Endothelial cell of umbilical vein (primary cell): ENCODE results near the gene HTRA3. TPM values are rescaled to one million over a fixed set of nuclear protein-coding genes. Genes with fewer than 3 reads are reported as not detected.

Experiments used
- BruUV-seq: library from RNA; stranded (reverse); fragments of 400-500 nt; replicated peaks from 2 replicates; lab custom pipeline; 2021; lab: Mats Ljungman, UMichigan
- CTCF ChIA-PET: fragments of 300-600, 350-600 bp; sonication (Branson Sonifier 250); formaldehyde crosslinking; loops from one replicate; lab custom pipeline; 2021; ENCODE audit warnings: antibody characterized with exemption, inconsistent platforms; lab: Charles Lee
- POLR2A ChIA-PET: fragments of 300-600, 350-600 bp; sonication (Branson Sonifier 250); formaldehyde crosslinking; loops from one replicate; lab custom pipeline; 2021; ENCODE audit warnings: antibody characterized with exemption, inconsistent platforms; lab: Charles Lee
- DNase-seq: peaks from one replicate; pipeline ENCODE4 v3.0.0-alpha.2; 2011; ENCODE audit warnings: low read depth, low spot score
- FAIRE-seq: peaks from 2 replicates; lab custom pipeline; 2011; peaks lifted over from hg19 to GRCh38; lab: Jason Lieb, UNC
- H2AFZ ChIP-seq: 2 replicates; pipeline ENCODE4 v1.6.0; 2012; ENCODE audit warnings: low read depth, low read length, control low read depth, inconsistent platforms
- H3K27ac ChIP-seq: 2 replicates; pipeline ENCODE4 v1.5.1; 2011; ENCODE audit warnings: low read depth, mild to moderate bottlenecking, control low read depth, low read length, moderate library complexity; ENCODE audit not compliant: insufficient read depth
- H3K27me3 ChIP-seq, 2 experiments: 2 replicates each; pipeline versions ENCODE4 v1.6.0 to v1.6.1; 2011; ENCODE audit warnings: low read length in 2 of 2, mixed read lengths in 1 of 2; ENCODE audit not compliant: control insufficient read depth in 2 of 2, insufficient read depth in 2 of 2
- H3K36me3 ChIP-seq, 2 experiments: 2 replicates in 1 of 2; 3 replicates in 1 of 2; pipeline ENCODE4 v1.5.1; 2011; ENCODE audit warnings: low read length in 2 of 2, mild to moderate bottlenecking in 1 of 2, moderate library complexity in 1 of 2; ENCODE audit not compliant: control insufficient read depth in 2 of 2, insufficient read depth in 2 of 2; ENCODE audit errors: extremely low read depth in 1 of 2
- H3K4me1 ChIP-seq: 3 replicates; pipeline ENCODE4 v1.5.1; 2011; ENCODE audit warnings: mild to moderate bottlenecking, low read length; ENCODE audit not compliant: control insufficient read depth, insufficient read depth; ENCODE audit errors: extremely low read depth
- H3K4me2 ChIP-seq: 2 replicates; pipeline ENCODE4 v1.6.1; 2011; ENCODE audit warnings: low read length, control low read depth, mixed read lengths; ENCODE audit not compliant: insufficient read depth
- H3K4me3 ChIP-seq, 3 experiments: fragments of 200-600 bp in 1 of 3; sonication (generic), shearing (Covaris generic) in 1 of 3; replicated peaks in 1 of 3; 2 replicates each; pipeline ENCODE4 v1.5.1; 2011 to 2016; ENCODE audit warnings: control low read depth in 3 of 3, low read length in 3 of 3, mild to moderate bottlenecking in 2 of 3, inconsistent platforms in 1 of 3, low read depth in 1 of 3, moderate library complexity in 1 of 3; ENCODE audit not compliant: insufficient read depth in 1 of 3
- H3K79me2 ChIP-seq: 2 replicates; pipeline ENCODE4 v1.6.0; 2012; ENCODE audit warnings: low read length, inconsistent platforms; ENCODE audit not compliant: control insufficient read depth, insufficient read depth
- H3K9ac ChIP-seq: replicated peaks from 2 replicates; pipeline ENCODE3; 2011; ENCODE audit warnings: low read length, control low read depth; ENCODE audit not compliant: insufficient read depth; ENCODE audit errors: extremely low read depth
- H3K9me1 ChIP-seq: replicated peaks from 3 replicates; pipeline ENCODE4 v1.6.0; 2011; ENCODE audit warnings: mild to moderate bottlenecking, low read length; ENCODE audit not compliant: control insufficient read depth, insufficient read depth; ENCODE audit errors: extremely low read depth
- H3K9me3 ChIP-seq: replicated peaks from 2 replicates; pipeline ENCODE4 v1.5.1; 2012; ENCODE audit warnings: low read length, inconsistent platforms; ENCODE audit not compliant: control insufficient read depth, insufficient read depth
- H4K20me1 ChIP-seq: replicated peaks from 2 replicates; pipeline ENCODE3; 2011; ENCODE audit warnings: mild to moderate bottlenecking, low read length; ENCODE audit not compliant: control insufficient read depth, insufficient read depth; ENCODE audit errors: extremely low read depth
- EZH2 ChIP-seq: IDR thresholded peaks from 2 replicates; pipeline ENCODE4 v1.6.1; 2012; ENCODE audit warnings: borderline replicate concordance, low read depth, mild to moderate bottlenecking, moderate library complexity, low read length, inconsistent platforms; ENCODE audit not compliant: severe bottlenecking
- FOS ChIP-seq: IDR thresholded peaks from 2 replicates; pipeline ENCODE4 v1.6.1; 2011; ENCODE audit warnings: mild to moderate bottlenecking, low read length, moderate library complexity, borderline replicate concordance; ENCODE audit not compliant: insufficient read depth
- GATA2 ChIP-seq: IDR thresholded peaks from 2 replicates; pipeline ENCODE4 v1.7.0; 2011; ENCODE audit warnings: low read depth, mild to moderate bottlenecking, moderate library complexity, mixed read lengths, low read length; ENCODE audit not compliant: insufficient read length, insufficient read depth
- JUN ChIP-seq: IDR thresholded peaks from 2 replicates; pipeline ENCODE4 v1.6.1; 2011; ENCODE audit warnings: borderline replicate concordance, low read depth; ENCODE audit not compliant: insufficient read length, insufficient read depth
- MYC ChIP-seq: IDR thresholded peaks from one replicate; pipeline ENCODE4 v1.6.1; 2011; ENCODE audit warnings: mild to moderate bottlenecking, low read depth, low read length
- POLR2A ChIP-seq: IDR thresholded peaks from 2 replicates; pipeline ENCODE4 v1.6.1; 2012; ENCODE audit warnings: low read depth, mild to moderate bottlenecking, control low read depth, low read length
- POLR2AphosphoS5 ChIP-seq: IDR thresholded peaks from 2 replicates; pipeline ENCODE4 v1.6.1; 2012; ENCODE audit warnings: low read depth, mild to moderate bottlenecking, control low read depth, low read length, moderate library complexity; ENCODE audit not compliant: insufficient read depth
- dilution Hi-C: fragments of 300-500 bp; cut with MboI; formaldehyde crosslinking; loops from one replicate; pipeline ENCODE4 v1.15.0; 2019; ENCODE audit warnings: low sequenced_read_pairs; ENCODE audit not compliant: extremely low pct_ligation_motif_present
- intact Hi-C: fragments of 100-400 bp; cut with micrococcal nuclease; formaldehyde crosslinking; loops from one replicate; pipeline ENCODE4 v1.10.0; 2022
- polyA plus RNA-seq, 4 experiments: library from polyadenylated mRNA; depleted of rRNA in 3 of 4; stranded (reverse) in 3 of 4; unstranded in 1 of 4; fragments of >200 nt; gene quantifications; 2 replicates each; pipeline versions ENCODE4 v1.2.1 to v1.2.3, GENCODE V29; 2011 to 2012; ENCODE audit warnings: missing spikeins in 1 of 4
- total RNA-seq: library from RNA; stranded (reverse); gene quantifications from 2 replicates; pipeline ENCODE4 v1.2.3, GENCODE V29; 2021
- TF ChIP-seq, protein P1 (sequence below), 2 donors: IDR thresholded peaks; 1 replicate in 1 of 2; 2 replicates in 1 of 2; pipeline ENCODE4 v1.5.1; 2011; ENCODE audit warnings: low read length in 2 of 2, mild to moderate bottlenecking in 2 of 2, moderate library complexity in 2 of 2, control low read depth in 1 of 2, inconsistent platforms in 1 of 2, low read depth in 1 of 2; ENCODE audit not compliant: insufficient read depth in 1 of 2; ENCODE audit errors: extremely low read depth in 1 of 2
- TF ChIP-seq, protein P2 (sequence below): IDR thresholded peaks from 2 replicates; pipeline ENCODE4 v1.6.1; 2011; ENCODE audit not compliant: insufficient read depth, insufficient read length

The HTRA3 gene
- total and polyA plus RNA-seq, 2 donors (not counting 3 experiments of a cell fraction or from before 2014, with no cell fraction given): 9.0 to 12.0 TPM

DNA sequence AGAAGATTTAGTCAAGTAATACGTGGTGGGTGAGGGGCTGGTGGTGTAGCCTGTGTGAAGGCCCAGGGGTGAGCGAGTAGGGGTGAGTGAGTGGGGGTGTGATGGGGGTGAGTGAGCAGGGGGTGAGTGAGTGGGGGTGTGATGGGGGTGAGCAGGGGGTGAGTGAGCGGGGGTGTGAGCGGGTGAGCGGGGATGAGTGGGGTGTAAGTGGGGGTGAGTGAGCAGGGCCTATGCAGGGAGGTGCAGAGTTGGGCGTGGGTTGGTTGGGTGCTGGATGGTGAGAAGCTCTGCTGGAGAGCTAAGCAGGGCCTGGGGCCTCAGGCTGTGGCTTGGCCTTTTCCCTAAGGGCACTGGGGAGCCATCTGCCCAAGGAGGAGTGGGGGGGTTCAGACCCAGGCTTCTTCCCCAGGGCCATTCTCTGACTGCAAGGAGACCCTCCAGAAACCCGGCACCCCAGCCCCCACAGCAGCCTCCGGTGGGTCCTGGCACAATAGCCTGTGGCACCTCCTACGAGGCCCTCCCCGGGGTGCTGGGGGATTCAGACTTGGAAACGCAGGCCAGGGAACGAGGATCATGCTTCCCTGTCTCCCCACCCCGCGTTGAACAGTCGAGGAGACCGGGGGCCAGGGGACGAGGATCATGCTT lies 40.1 kb upstream of the HTRA3 start:
- no peaks in the 10 kb centered on the region for H3K9me3 ChIP-seq
- no peak overlapping the region for H3K27ac ChIP-seq
- no peak overlapping the region for H3K9ac ChIP-seq
- FAIRE-seq (no peak), DNase-seq (no peak)
- intact Hi-C loops (no loop called here), dilution Hi-C loops (no loop called here)
- CTCF ChIA-PET: interaction anchor here (1.7 to 3.2 kb wide), 3 partner anchors 13 to 173 kb away, joined by 6 to 25 read pairs (median 9); no protein-coding TSS in a partner anchor
- peaks cover 12% of the 10 kb centered on the region for H3K79me2 ChIP-seq
- no peak overlapping the region for H2AFZ ChIP-seq
- H3K4me1 ChIP-seq: peaks cover 6% of the 10 kb centered on the region
- TF ChIP-seq, protein P1, sequence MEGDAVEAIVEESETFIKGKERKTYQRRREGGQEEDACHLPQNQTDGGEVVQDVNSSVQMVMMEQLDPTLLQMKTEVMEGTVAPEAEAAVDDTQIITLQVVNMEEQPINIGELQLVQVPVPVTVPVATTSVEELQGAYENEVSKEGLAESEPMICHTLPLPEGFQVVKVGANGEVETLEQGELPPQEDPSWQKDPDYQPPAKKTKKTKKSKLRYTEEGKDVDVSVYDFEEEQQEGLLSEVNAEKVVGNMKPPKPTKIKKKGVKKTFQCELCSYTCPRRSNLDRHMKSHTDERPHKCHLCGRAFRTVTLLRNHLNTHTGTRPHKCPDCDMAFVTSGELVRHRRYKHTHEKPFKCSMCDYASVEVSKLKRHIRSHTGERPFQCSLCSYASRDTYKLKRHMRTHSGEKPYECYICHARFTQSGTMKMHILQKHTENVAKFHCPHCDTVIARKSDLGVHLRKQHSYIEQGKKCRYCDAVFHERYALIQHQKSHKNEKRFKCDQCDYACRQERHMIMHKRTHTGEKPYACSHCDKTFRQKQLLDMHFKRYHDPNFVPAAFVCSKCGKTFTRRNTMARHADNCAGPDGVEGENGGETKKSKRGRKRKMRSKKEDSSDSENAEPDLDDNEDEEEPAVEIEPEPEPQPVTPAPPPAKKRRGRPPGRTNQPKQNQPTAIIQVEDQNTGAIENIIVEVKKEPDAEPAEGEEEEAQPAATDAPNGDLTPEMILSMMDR (IDR thresholded peaks at IDR 0.05; ENCODE audit: extremely low read depth in 1 of 2, insufficient read depth in 1 of 2, low read depth in 1 of 2, low read length in 2 of 2): no peak
- no peak for TF ChIP-seq FOS
- TF ChIP-seq POLR2A: no peak
- no peak for TF ChIP-seq GATA2
- no peak for TF ChIP-seq EZH2
- no peak for TF ChIP-seq JUN
- TF ChIP-seq MYC: no peak
- no peak for TF ChIP-seq POLR2AphosphoS5
- TF ChIP-seq, protein P2, sequence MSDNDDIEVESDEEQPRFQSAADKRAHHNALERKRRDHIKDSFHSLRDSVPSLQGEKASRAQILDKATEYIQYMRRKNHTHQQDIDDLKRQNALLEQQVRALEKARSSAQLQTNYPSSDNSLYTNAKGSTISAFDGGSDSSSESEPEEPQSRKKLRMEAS: no peak
- no TSS peak for BruUV-seq
- H3K27me3 ChIP-seq: no peaks in the 10 kb centered on the region
- peaks cover 31 to 78% of the 10 kb centered on the region in 2 experiments for H3K36me3 ChIP-seq
- no peaks in the 10 kb centered on the region for H3K9me1 ChIP-seq
- POLR2A ChIA-PET: no interaction called here
- H4K20me1 ChIP-seq: no peaks in the 10 kb centered on the region
- H3K4me3 ChIP-seq: no peak overlapping the region
- H3K4me2 ChIP-seq: no peak overlapping the region
